Dedifferentiated amniotic fluid mesenchymal stem cell (primary cell): Measurements from ENCODE around the gene CCR9.
"Not testable (repeated sequence)": the region's sequence is repeated elsewhere in the genome, so short reads cannot be mapped to it uniquely, and the experiment has no call there.

Experiments used
- DNase-seq: peaks from one replicate; pipeline ENCODE4 v3.0.0-alpha.2; 2016; ENCODE audit errors: extremely low spot score

Gene CCR9, protein sequence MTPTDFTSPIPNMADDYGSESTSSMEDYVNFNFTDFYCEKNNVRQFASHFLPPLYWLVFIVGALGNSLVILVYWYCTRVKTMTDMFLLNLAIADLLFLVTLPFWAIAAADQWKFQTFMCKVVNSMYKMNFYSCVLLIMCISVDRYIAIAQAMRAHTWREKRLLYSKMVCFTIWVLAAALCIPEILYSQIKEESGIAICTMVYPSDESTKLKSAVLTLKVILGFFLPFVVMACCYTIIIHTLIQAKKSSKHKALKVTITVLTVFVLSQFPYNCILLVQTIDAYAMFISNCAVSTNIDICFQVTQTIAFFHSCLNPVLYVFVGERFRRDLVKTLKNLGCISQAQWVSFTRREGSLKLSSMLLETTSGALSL

GRCh38 chr3:45885979-45886705 is at the start of gene CCR9:
TSS of gene CCR9 (plus strand) at chr3:45886543. CDS start at chr3:45894934, 8,391 bp downstream.
- no peak for DNase-seq

- DNase-seq = no peak
Measured at GRCh38 chr3:45838466-45838865, 47.9 kb upstream of the CCR9 start.

GRCh38 chr3:45841420-45841756 is 45.0 kb upstream of the CCR9 start:
- DNase-seq = peak; percentile 28

- peak; percentile 99 for DNase-seq
Measured at GRCh38 chr3:45841757-45842491, 44.4 kb upstream of the CCR9 start, which contains the start of gene LZTFL1. TSS of gene LZTFL1 (minus strand) at chr3:45842119. CDS start at chr3:45841991, 128 bp downstream.

DNA sequence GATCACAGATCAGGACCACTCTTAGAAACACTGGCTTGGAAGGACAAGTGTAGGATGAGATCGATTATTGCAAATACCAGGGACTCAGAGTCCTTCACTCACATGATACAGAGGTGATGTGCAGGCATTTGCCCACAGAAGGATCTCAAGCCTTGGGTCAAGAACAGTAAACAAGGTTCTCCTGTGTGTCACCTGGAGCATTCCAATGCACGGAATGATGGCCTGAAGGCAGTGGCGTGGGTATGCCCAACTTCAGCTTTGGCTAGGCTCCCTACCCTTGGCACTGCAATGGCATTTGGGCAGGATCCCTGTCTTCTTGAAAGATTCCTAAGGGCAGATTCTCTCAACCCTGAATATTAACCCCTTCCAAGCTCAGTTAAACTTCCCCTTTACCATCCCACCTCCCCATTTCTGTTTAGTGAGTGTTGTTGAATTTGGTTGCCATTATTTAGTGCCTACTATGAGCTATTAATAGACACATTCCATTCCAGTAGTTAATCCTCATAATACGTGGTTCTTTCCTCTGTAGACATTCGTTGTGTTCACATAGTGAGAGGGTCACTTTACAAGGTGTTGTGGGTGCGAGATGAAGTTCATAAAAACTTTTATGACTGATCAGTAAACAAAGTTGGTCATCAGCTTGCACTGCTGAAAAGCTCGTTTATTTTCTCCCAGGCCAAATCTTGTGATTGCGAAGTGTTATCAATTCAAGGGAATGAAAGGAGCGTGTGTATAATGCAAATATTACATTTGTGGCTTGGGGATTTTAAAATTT is 43.3 kb upstream of the CCR9 start:
- no peak for DNase-seq

DNA sequence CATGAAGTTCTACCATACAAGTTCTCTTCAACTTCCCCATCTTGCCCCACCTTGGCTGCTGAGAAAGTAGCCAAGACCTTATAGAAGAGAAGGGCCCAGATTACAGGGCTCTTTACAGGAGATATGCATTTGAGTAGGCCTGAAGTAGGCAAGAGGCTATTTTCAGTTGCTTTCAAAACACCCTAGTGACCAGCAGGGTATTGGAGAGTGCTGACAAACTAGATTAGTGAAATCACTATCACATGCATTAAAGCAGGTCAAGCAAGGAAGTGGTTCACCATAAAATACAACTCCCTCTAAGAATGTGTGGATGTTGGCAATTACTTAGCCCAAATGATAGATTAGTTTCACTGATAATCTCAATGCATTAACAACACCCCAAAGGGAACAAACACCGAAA is 41.7 kb upstream of the CCR9 start:
- DNase-seq = no peak

GRCh38 chr3:45848392-45848791 is 38.0 kb upstream of the CCR9 start:
- DNase-seq = no peak

- DNase-seq = no peak
Measured at GRCh38 chr3:45852828-45853227, 33.5 kb upstream of the CCR9 start.

- DNase-seq = not testable (repeated sequence)
Measured at GRCh38 chr3:45856323-45856722, 30.0 kb upstream of the CCR9 start.

DNA sequence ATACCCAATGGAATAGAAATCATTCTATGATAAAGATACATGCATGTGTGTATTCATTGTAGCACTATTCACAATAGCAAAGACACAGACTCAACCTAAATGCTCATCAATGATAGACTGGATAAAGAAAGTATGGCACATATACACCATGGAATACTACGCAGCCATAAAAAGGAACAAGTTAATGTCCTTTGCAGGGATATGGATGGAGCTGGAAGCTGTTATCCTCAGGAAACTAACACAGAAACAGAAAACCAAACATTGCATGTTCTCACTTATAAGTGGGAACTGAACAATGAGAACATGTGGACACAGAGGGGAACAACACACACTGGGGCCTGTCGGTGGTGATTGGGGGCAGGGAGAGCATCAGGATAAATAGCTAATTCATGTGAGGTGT is 29.3 kb upstream of the CCR9 start:
- not testable (repeated sequence) for DNase-seq

DNA sequence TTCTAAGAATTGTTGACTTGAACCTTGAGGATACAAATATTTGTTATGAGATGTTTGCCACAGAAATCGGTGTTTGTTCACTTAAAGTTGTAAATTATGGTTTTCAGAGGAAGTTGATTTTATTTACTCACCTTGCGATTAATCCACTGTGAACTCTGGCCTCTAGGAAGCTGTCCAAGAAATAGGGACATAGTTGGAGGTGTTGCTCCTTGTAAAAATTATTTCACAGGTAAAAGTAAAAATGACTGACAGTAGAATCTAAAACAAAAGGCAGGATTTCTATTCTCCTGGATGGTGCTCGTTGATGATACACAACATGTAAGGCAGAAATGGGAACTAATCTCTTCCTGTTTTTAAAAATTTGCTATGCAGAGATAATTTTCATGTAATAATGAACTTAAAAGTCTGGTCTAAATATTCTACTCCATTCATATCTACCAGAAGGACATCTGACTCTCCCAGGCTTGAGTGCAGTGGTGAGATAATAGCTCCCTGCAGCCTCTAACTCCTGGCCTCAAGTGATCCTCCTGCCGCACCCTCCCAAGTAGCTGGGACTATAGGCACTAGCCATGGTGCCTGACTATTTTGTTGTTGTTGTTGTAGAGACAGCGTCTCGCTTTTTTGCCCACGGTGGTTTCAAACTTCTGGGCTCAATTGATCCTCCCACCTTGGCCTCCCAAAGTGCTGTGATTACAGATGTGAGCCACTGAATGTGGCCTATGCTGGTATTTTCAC is 27.4 kb upstream of the CCR9 start:
- DNase-seq = no peak

- no peak for DNase-seq
Measured at GRCh38 chr3:45860481-45860880, 25.9 kb upstream of the CCR9 start.

GRCh38 chr3:45861043-45861719 is 25.2 kb upstream of the CCR9 start:
- no peak for DNase-seq

- DNase-seq = no peak
Measured at GRCh38 chr3:45864760-45865519, 21.4 kb upstream of the CCR9 start.

GRCh38 chr3:45865563-45865962 is 20.8 kb upstream of the CCR9 start:
- DNase-seq = no peak

- no peak for DNase-seq
Measured at GRCh38 chr3:45868213-45868612, 18.1 kb upstream of the CCR9 start.

DNA sequence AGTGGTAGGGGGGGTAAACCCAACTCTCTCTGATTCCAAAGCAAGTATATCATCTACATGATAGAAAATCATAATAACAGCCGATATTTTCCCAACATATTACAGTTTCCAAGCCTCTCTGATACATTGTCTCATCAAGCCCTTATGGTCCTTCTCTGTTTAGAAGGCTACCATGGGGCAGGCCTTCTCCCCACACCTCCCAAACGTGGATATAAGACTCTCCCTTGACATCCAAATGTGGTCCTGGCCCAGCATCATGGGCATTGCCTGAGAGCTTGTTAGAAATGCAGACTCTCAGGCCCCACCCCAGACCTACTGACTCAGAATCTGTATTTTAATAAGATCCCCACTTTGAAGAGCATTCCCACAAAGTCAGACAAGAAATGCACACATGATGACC is 17.7 kb upstream of the CCR9 start:
- DNase-seq = no peak

GRCh38 chr3:45869638-45870037 is 16.7 kb upstream of the CCR9 start:
- no peak for DNase-seq

DNA sequence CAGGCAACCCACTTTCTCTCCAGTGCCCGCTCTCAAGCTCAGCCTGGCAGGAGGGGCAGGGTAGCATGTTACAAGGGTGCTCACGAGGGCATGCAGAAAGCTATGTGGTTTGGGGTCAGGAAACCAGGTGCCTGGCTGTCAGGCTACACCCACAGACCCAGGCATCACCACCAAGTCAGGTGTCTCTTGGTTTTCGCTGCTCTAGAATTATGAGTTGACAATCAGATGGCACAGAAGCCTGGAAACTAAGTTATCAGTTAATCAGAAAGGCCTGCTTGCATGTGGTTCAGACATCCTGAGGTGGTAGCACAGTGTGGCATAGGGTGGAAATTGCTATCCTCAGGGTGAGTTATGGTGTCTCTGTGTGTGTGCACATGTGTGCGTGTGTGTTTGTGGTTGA is 16.2 kb upstream of the CCR9 start:
- no peak for DNase-seq

DNA sequence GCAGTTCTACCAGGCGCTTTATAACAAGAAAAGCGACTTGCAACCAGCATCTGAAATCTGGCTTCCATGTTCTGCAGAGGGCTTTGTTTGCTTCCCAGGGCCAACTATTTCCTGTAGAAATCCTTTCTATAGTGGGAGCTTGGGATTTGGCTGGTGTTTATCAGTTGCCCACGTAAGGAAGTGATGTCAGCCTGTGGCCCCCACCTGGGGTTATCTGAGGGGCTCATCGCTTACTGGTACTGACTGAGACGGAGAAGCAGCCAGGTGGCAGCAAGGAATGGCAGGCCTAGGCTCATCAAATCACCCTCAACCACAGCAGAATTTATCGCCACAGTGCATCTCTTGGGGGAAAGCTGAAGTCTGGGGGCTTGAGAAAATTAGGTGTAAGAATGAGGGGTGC is 14.6 kb upstream of the CCR9 start:
- no peak for DNase-seq
